GM12878 (cell line): ENCODE results near the gene PLA2G6. TPM values are rescaled to one million over a fixed set of nuclear protein-coding genes. Genes with fewer than 3 reads are reported as not detected.

Source experiments
- ATAC-seq: fragments of 200-7000 bp; cut with Tn5 transposase; 3 replicates; pipeline ENCODE4 v1.9.1; 2020; ENCODE audit warnings: mild to moderate bottlenecking, moderate library complexity
- BruUV-seq: library from RNA; stranded (reverse); fragments of 400-500 nt; replicated peaks from 2 replicates; lab custom pipeline; 2021; lab: Mats Ljungman, UMichigan
- CTCF ChIA-PET: fragments of 300-600 bp; sonication (Branson Sonifier 250); formaldehyde crosslinking; extraction: SDS; loops from one replicate; lab custom pipeline; 2021; ENCODE audit warnings: inconsistent platforms; lab: Yijun Ruan, JAX
- POLR2A ChIA-PET: fragments of 350-600 bp; formaldehyde crosslinking; extraction: SDS; loops from one replicate; lab custom pipeline; 2021; ENCODE audit warnings: inconsistent platforms; lab: Charles Lee
- RAD21 ChIA-PET: fragments of 300-600 bp; sonication (Branson Sonifier 250); formaldehyde crosslinking; loops from one replicate; lab custom pipeline; 2023; ENCODE audit warnings: antibody characterized with exemption; ENCODE audit not compliant: unreplicated experiment; lab: Charles Lee
- SMC1A ChIA-PET: fragments of 300-600 bp; sonication (Branson Sonifier 250); formaldehyde crosslinking; loops from one replicate; lab custom pipeline; 2023; ENCODE audit not compliant: unreplicated experiment, uncharacterized antibody; lab: Charles Lee
- DNase-seq: peaks from one replicate; pipeline ENCODE4 v3.0.0-alpha.2; 2011; ENCODE audit warnings: low read depth, low spot score
- FAIRE-seq: peaks from 3 replicates; lab custom pipeline; 2011; peaks lifted over from hg19 to GRCh38; lab: Jason Lieb, UNC
- H2AFZ ChIP-seq: 2 replicates; pipeline ENCODE4 v1.6.0; 2011; ENCODE audit warnings: low read depth, low read length, control low read depth; ENCODE audit not compliant: control insufficient read depth
- H3K27ac ChIP-seq: 2 replicates; pipeline ENCODE4 v1.5.1; 2011; ENCODE audit warnings: control low read depth; ENCODE audit not compliant: control insufficient read depth, insufficient read depth
- H3K27me3 ChIP-seq, 2 experiments: replicated peaks in 1 of 2; 2 replicates each; pipeline versions ENCODE4 v1.6.0 to v1.6.1; 2011; ENCODE audit warnings: low read length in 1 of 2; ENCODE audit not compliant: control insufficient read depth in 2 of 2, insufficient read depth in 2 of 2
- H3K36me3 ChIP-seq, 2 experiments: 2 replicates each; pipeline ENCODE4 v1.5.1; 2011; ENCODE audit warnings: low read length in 1 of 2; ENCODE audit not compliant: control insufficient read depth in 2 of 2, insufficient read depth in 2 of 2
- H3K4me1 ChIP-seq: 2 replicates; pipeline ENCODE4 v1.6.1; 2011; ENCODE audit warnings: mild to moderate bottlenecking, low read length, moderate library complexity, mixed read lengths; ENCODE audit not compliant: control insufficient read depth, insufficient read depth
- H3K4me2 ChIP-seq: 2 replicates; pipeline ENCODE4 v1.6.0; 2011; ENCODE audit warnings: control low read depth; ENCODE audit not compliant: control insufficient read depth, insufficient read depth
- H3K4me3 ChIP-seq: fragments of 200-600 bp; sonication (generic); 2 replicates; pipeline ENCODE4 v1.5.1; 2016
- H3K79me2 ChIP-seq: 2 replicates; pipeline ENCODE4 v1.6.0; 2011; ENCODE audit warnings: low read length; ENCODE audit not compliant: control insufficient read depth, insufficient read depth
- H3K9ac ChIP-seq: 2 replicates; pipeline ENCODE4 v1.8.0; 2011; ENCODE audit warnings: low read length, control low read depth, mixed read lengths; ENCODE audit not compliant: control insufficient read depth, insufficient read depth
- H3K9me3 ChIP-seq: replicated peaks from 3 replicates; pipeline ENCODE4 v1.5.1; 2011; ENCODE audit warnings: mild to moderate bottlenecking, low read length; ENCODE audit not compliant: control insufficient read depth, insufficient read depth
- H4K20me1 ChIP-seq: 2 replicates; pipeline ENCODE4 v1.6.0; 2011; ENCODE audit not compliant: control insufficient read depth, insufficient read depth
- BCL11A ChIP-seq: IDR thresholded peaks from 2 replicates; pipeline ENCODE4 v1.6.1; 2011; ENCODE audit warnings: low read depth, low read length
- BCLAF1 ChIP-seq: fragments of 450-650 bp; IDR thresholded peaks from 2 replicates; pipeline ENCODE4 v1.6.1; 2017; ENCODE audit warnings: antibody characterized with exemption, mild to moderate bottlenecking, moderate library complexity
- CBFB ChIP-seq: IDR thresholded peaks from 2 replicates; pipeline ENCODE4 v1.6.1; 2016; ENCODE audit warnings: antibody characterized with exemption, low read depth
- CHD2 ChIP-seq: IDR thresholded peaks from 2 replicates; pipeline ENCODE4 v1.6.1; 2011; ENCODE audit warnings: low read depth, low read length, improper control_type of control experiment, borderline replicate concordance
- DPF2 ChIP-seq: fragments of 450-650 bp; IDR thresholded peaks from 2 replicates; pipeline ENCODE4 v1.6.1; 2017; ENCODE audit warnings: mild to moderate bottlenecking
- EZH2 ChIP-seq: IDR thresholded peaks from 2 replicates; pipeline ENCODE4 v1.6.1; 2012; ENCODE audit warnings: low read depth, mild to moderate bottlenecking, control low read depth, inconsistent platforms, low read length, borderline replicate concordance; ENCODE audit not compliant: control insufficient read depth
- LARP7 ChIP-seq: fragments of 450-650 bp; IDR thresholded peaks from 2 replicates; pipeline ENCODE4 v1.6.1; 2017; ENCODE audit warnings: mild to moderate bottlenecking
- MXI1 ChIP-seq: fragments of 150-350 bp; IDR thresholded peaks from 2 replicates; pipeline ENCODE4 v1.6.1; 2011; ENCODE audit warnings: low read depth, mild to moderate bottlenecking, inconsistent platforms, low read length, improper control_type of control experiment
- MYC ChIP-seq: IDR thresholded peaks from 2 replicates; pipeline ENCODE4 v1.6.1; 2011; ENCODE audit warnings: mild to moderate bottlenecking, low read length, moderate library complexity, inconsistent platforms; ENCODE audit not compliant: insufficient read depth, insufficient replicate concordance, insufficient read length, severe bottlenecking
- NBN ChIP-seq: fragments of 450-650 bp; IDR thresholded peaks from 2 replicates; pipeline ENCODE4 v1.6.1; 2016
- NFIC ChIP-seq: IDR thresholded peaks from 2 replicates; pipeline ENCODE4 v1.6.1; 2012; ENCODE audit warnings: low read depth, mild to moderate bottlenecking, inconsistent platforms, low read length, moderate library complexity
- NR2F1 ChIP-seq: fragments of 450-650 bp; conservative IDR thresholded peaks from 2 replicates; pipeline ENCODE4 v1.6.1; 2017; ENCODE audit warnings: mild to moderate bottlenecking
- YBX1 ChIP-seq: fragments of 450-650 bp; IDR thresholded peaks from 2 replicates; pipeline ENCODE4 v1.6.1; 2016; ENCODE audit warnings: antibody characterized with exemption
- ZBTB11 ChIP-seq: fragments of 450-650 bp; formaldehyde crosslinking; IDR thresholded peaks from 2 replicates; pipeline ENCODE4 v1.5.0; 2022; ENCODE audit warnings: mild to moderate bottlenecking, missing genetic modification characterization
- ZNF207 ChIP-seq: fragments of 450-650 bp; IDR thresholded peaks from 2 replicates; pipeline ENCODE4 v1.6.1; 2014; ENCODE audit warnings: antibody characterized with exemption, mild to moderate bottlenecking, borderline replicate concordance
- ZNF687 ChIP-seq: fragments of 450-650 bp; IDR thresholded peaks from 2 replicates; pipeline ENCODE4 v1.6.1; 2017; ENCODE audit warnings: mild to moderate bottlenecking, moderate library complexity
- WGBS: methylation state at CpG from one replicate; pipeline ENCODE4 v1.1.6; 2016; ENCODE audit warnings: low lambda C conversion rate; ENCODE audit not compliant: insufficient replicate concordance, insufficient coverage; ENCODE audit errors: missing lambda C conversion rate; 5-methylcytosine and 5-hydroxymethylcytosine counted together
- in situ Hi-C: fragments of 300-500 bp; cut with MboI; formaldehyde crosslinking; loops from 9 replicates; pipeline ENCODE4 v1.14.3; 2018; ENCODE audit warnings: mixed read lengths
- intact Hi-C: fragments of 100-400 bp; cut with micrococcal nuclease; formaldehyde crosslinking; loops from one replicate; pipeline ENCODE4 v1.14.2; 2022; ENCODE audit not compliant: unreplicated experiment
- polyA plus RNA-seq, 11 experiments: library from polyadenylated mRNA; depleted of rRNA in 4 of 11; unstranded in 6 of 11; stranded (reverse) in 5 of 11; fragments of >200 nt; fragmentation: Nextera tagmentation in 4 of 11; fragmentation: Illumina TruSeq in 1 of 11; extraction: Ambion mirVana in 4 of 11; extraction: Trizol in 1 of 11; gene quantifications; 1 replicate in 1 of 11; 2 replicates in 10 of 11; pipeline versions ENCODE4 v1.2.1 to v1.2.3, GENCODE V29; 2011 to 2016; ENCODE audit warnings: inconsistent platforms in 2 of 11, missing spikeins in 2 of 11, low read depth in 1 of 11
- total RNA-seq, 4 experiments: library from RNA; depleted of rRNA in 3 of 4; stranded (reverse); fragments of >200 nt in 3 of 4; fragmentation: Illumina TruSeq in 1 of 4; extraction: Trizol in 1 of 4; gene quantifications; 2 replicates each; pipeline versions ENCODE4 v1.2.1 to v1.2.3, GENCODE V29; 2013 to 2021

The PLA2G6 gene
- total and polyA plus RNA-seq, 10 of the 15 experiments (the other 5 are each of a cell fraction or from before 2014, with no cell fraction given), result 0.15 to 42.2 (median 15.8) TPM

- Histone ChIP-seq H3K27ac (no peak overlapping the region), H3K9ac (no peak overlapping the region), H3K27me3 (peaks cover 5% of the 10 kb centered on the region in 2 experiments; a peak in 3 of 4 replicates), H3K9me3 (no peaks in the 10 kb centered on the region), H3K4me3 (no peak overlapping the region), H3K36me3 (no peaks in the 10 kb centered on the region), H2AFZ (no peak overlapping the region), H3K4me2 (no peak overlapping the region), H3K4me1 (no peaks in the 10 kb centered on the region), H4K20me1 (no peaks in the 10 kb centered on the region), H3K79me2 (no peaks in the 10 kb centered on the region)
- DNase-seq (no peak), FAIRE-seq (no peak), ATAC-seq (no peak)
- ChIA-PET RAD21 (no interaction called here), CTCF (no interaction called here), POLR2A (no interaction called here), SMC1A (no interaction called here)
- WGBS, result 81% methylated on average over 12 of the region's 12 CpGs
- in situ Hi-C loops (no loop called here), intact Hi-C loops (no loop called here)
- BruUV-seq, result no TSS peak
- no peak for TF ChIP-seq ZNF687
- TF ChIP-seq NFIC, result no peak
- no peak for TF ChIP-seq ZNF207
- no peak for TF ChIP-seq BCLAF1
- TF ChIP-seq LARP7, result no peak
- TF ChIP-seq CHD2, result no peak
- TF ChIP-seq EZH2, result no peak
- no peak for TF ChIP-seq ZBTB11 (CRISPR knock-in tag)
- TF ChIP-seq NR2F1, result no peak
- no peak for TF ChIP-seq MYC
- TF ChIP-seq NBN, result no peak
- TF ChIP-seq MXI1, result no peak
- no peak for TF ChIP-seq BCL11A
- TF ChIP-seq CBFB, result no peak
- no peak for TF ChIP-seq YBX1
- TF ChIP-seq DPF2, result no peak
Measured at GRCh38 chr22:38077096-38077495, 104.5 kb downstream of the PLA2G6 start.
